ENCODE results near the gene NDUFA1.
"Not testable (repeated sequence)": the region's sequence is repeated elsewhere in the genome, so short reads cannot be mapped to it uniquely, and the experiment has no call there.

The NDUFA1 gene

GRCh38 chrX:119900976-119901375, 29.3 kb downstream of the NDUFA1 start:
- DNase-seq (ENCODE audit: low spot score), result no peak

- DNase-seq (ENCODE audit: low spot score), result no peak
Measured at GRCh38 chrX:119916310-119916709, 44.7 kb downstream of the NDUFA1 start.

GRCh38 chrX:119917877-119918276, 46.2 kb downstream of the NDUFA1 start:
- DNase-seq (ENCODE audit: low spot score), result no peak

GRCh38 chrX:119919835-119920585, 48.4 kb downstream of the NDUFA1 start:
- no peak for DNase-seq (ENCODE audit: low spot score)

GRCh38 chrX:119922391-119922790, 50.8 kb downstream of the NDUFA1 start:
- DNase-seq (ENCODE audit: low spot score), result not testable (repeated sequence)

Measured in RKO (cell line).